Endothelial cell of umbilical vein (primary cell): ENCODE measurements around the gene RGS8. TPM values are rescaled to one million over a fixed set of nuclear protein-coding genes. Genes with fewer than 3 reads are reported as not detected.

Source experiments
- BruUV-seq: library from RNA; stranded (reverse); fragments of 400-500 nt; replicated peaks from 2 replicates; lab custom pipeline; 2021; lab: Mats Ljungman, UMichigan
- CTCF ChIA-PET: fragments of 300-600, 350-600 bp; sonication (Branson Sonifier 250); formaldehyde crosslinking; loops from one replicate; lab custom pipeline; 2021; ENCODE audit warnings: antibody characterized with exemption, inconsistent platforms; lab: Charles Lee
- POLR2A ChIA-PET: fragments of 300-600, 350-600 bp; sonication (Branson Sonifier 250); formaldehyde crosslinking; loops from one replicate; lab custom pipeline; 2021; ENCODE audit warnings: antibody characterized with exemption, inconsistent platforms; lab: Charles Lee
- DNase-seq: peaks from one replicate; pipeline ENCODE4 v3.0.0-alpha.2; 2011; ENCODE audit warnings: low read depth, low spot score
- FAIRE-seq: peaks from 2 replicates; lab custom pipeline; 2011; peaks lifted over from hg19 to GRCh38; lab: Jason Lieb, UNC
- H2AFZ ChIP-seq: 2 replicates; pipeline ENCODE4 v1.6.0; 2012; ENCODE audit warnings: low read depth, low read length, control low read depth, inconsistent platforms
- H3K27ac ChIP-seq: 2 replicates; pipeline ENCODE4 v1.5.1; 2011; ENCODE audit warnings: low read depth, mild to moderate bottlenecking, control low read depth, low read length, moderate library complexity; ENCODE audit not compliant: insufficient read depth
- H3K27me3 ChIP-seq, 2 experiments: 2 replicates each; pipeline versions ENCODE4 v1.6.0 to v1.6.1; 2011; ENCODE audit warnings: low read length in 2 of 2, mixed read lengths in 1 of 2; ENCODE audit not compliant: control insufficient read depth in 2 of 2, insufficient read depth in 2 of 2
- H3K36me3 ChIP-seq, 2 experiments: 2 replicates in 1 of 2; 3 replicates in 1 of 2; pipeline ENCODE4 v1.5.1; 2011; ENCODE audit warnings: low read length in 2 of 2, mild to moderate bottlenecking in 1 of 2, moderate library complexity in 1 of 2; ENCODE audit not compliant: control insufficient read depth in 2 of 2, insufficient read depth in 2 of 2; ENCODE audit errors: extremely low read depth in 1 of 2
- H3K4me1 ChIP-seq: 3 replicates; pipeline ENCODE4 v1.5.1; 2011; ENCODE audit warnings: mild to moderate bottlenecking, low read length; ENCODE audit not compliant: control insufficient read depth, insufficient read depth; ENCODE audit errors: extremely low read depth
- H3K4me2 ChIP-seq: 2 replicates; pipeline ENCODE4 v1.6.1; 2011; ENCODE audit warnings: low read length, control low read depth, mixed read lengths; ENCODE audit not compliant: insufficient read depth
- H3K4me3 ChIP-seq, 3 experiments: fragments of 200-600 bp in 1 of 3; sonication (generic), shearing (Covaris generic) in 1 of 3; replicated peaks in 1 of 3; 2 replicates each; pipeline ENCODE4 v1.5.1; 2011 to 2016; ENCODE audit warnings: control low read depth in 3 of 3, low read length in 3 of 3, mild to moderate bottlenecking in 2 of 3, inconsistent platforms in 1 of 3, low read depth in 1 of 3, moderate library complexity in 1 of 3; ENCODE audit not compliant: insufficient read depth in 1 of 3
- H3K79me2 ChIP-seq: 2 replicates; pipeline ENCODE4 v1.6.0; 2012; ENCODE audit warnings: low read length, inconsistent platforms; ENCODE audit not compliant: control insufficient read depth, insufficient read depth
- H3K9ac ChIP-seq: replicated peaks from 2 replicates; pipeline ENCODE3; 2011; ENCODE audit warnings: low read length, control low read depth; ENCODE audit not compliant: insufficient read depth; ENCODE audit errors: extremely low read depth
- H3K9me1 ChIP-seq: replicated peaks from 3 replicates; pipeline ENCODE4 v1.6.0; 2011; ENCODE audit warnings: mild to moderate bottlenecking, low read length; ENCODE audit not compliant: control insufficient read depth, insufficient read depth; ENCODE audit errors: extremely low read depth
- H3K9me3 ChIP-seq: replicated peaks from 2 replicates; pipeline ENCODE4 v1.5.1; 2012; ENCODE audit warnings: low read length, inconsistent platforms; ENCODE audit not compliant: control insufficient read depth, insufficient read depth
- H4K20me1 ChIP-seq: replicated peaks from 2 replicates; pipeline ENCODE3; 2011; ENCODE audit warnings: mild to moderate bottlenecking, low read length; ENCODE audit not compliant: control insufficient read depth, insufficient read depth; ENCODE audit errors: extremely low read depth
- EZH2 ChIP-seq: IDR thresholded peaks from 2 replicates; pipeline ENCODE4 v1.6.1; 2012; ENCODE audit warnings: borderline replicate concordance, low read depth, mild to moderate bottlenecking, moderate library complexity, low read length, inconsistent platforms; ENCODE audit not compliant: severe bottlenecking
- FOS ChIP-seq: IDR thresholded peaks from 2 replicates; pipeline ENCODE4 v1.6.1; 2011; ENCODE audit warnings: mild to moderate bottlenecking, low read length, moderate library complexity, borderline replicate concordance; ENCODE audit not compliant: insufficient read depth
- GATA2 ChIP-seq: IDR thresholded peaks from 2 replicates; pipeline ENCODE4 v1.7.0; 2011; ENCODE audit warnings: low read depth, mild to moderate bottlenecking, moderate library complexity, mixed read lengths, low read length; ENCODE audit not compliant: insufficient read length, insufficient read depth
- JUN ChIP-seq: IDR thresholded peaks from 2 replicates; pipeline ENCODE4 v1.6.1; 2011; ENCODE audit warnings: borderline replicate concordance, low read depth; ENCODE audit not compliant: insufficient read length, insufficient read depth
- MYC ChIP-seq: IDR thresholded peaks from one replicate; pipeline ENCODE4 v1.6.1; 2011; ENCODE audit warnings: mild to moderate bottlenecking, low read depth, low read length
- POLR2A ChIP-seq: IDR thresholded peaks from 2 replicates; pipeline ENCODE4 v1.6.1; 2012; ENCODE audit warnings: low read depth, mild to moderate bottlenecking, control low read depth, low read length
- POLR2AphosphoS5 ChIP-seq: IDR thresholded peaks from 2 replicates; pipeline ENCODE4 v1.6.1; 2012; ENCODE audit warnings: low read depth, mild to moderate bottlenecking, control low read depth, low read length, moderate library complexity; ENCODE audit not compliant: insufficient read depth
- dilution Hi-C: fragments of 300-500 bp; cut with MboI; formaldehyde crosslinking; loops from one replicate; pipeline ENCODE4 v1.15.0; 2019; ENCODE audit warnings: low sequenced_read_pairs; ENCODE audit not compliant: extremely low pct_ligation_motif_present
- intact Hi-C: fragments of 100-400 bp; cut with micrococcal nuclease; formaldehyde crosslinking; loops from one replicate; pipeline ENCODE4 v1.10.0; 2022
- polyA plus RNA-seq, 4 experiments: library from polyadenylated mRNA; depleted of rRNA in 3 of 4; stranded (reverse) in 3 of 4; unstranded in 1 of 4; fragments of >200 nt; gene quantifications; 2 replicates each; pipeline versions ENCODE4 v1.2.1 to v1.2.3, GENCODE V29; 2011 to 2012; ENCODE audit warnings: missing spikeins in 1 of 4
- total RNA-seq: library from RNA; stranded (reverse); gene quantifications from 2 replicates; pipeline ENCODE4 v1.2.3, GENCODE V29; 2021
- TF ChIP-seq, protein P1 (sequence below), 2 donors: IDR thresholded peaks; 1 replicate in 1 of 2; 2 replicates in 1 of 2; pipeline ENCODE4 v1.5.1; 2011; ENCODE audit warnings: low read length in 2 of 2, mild to moderate bottlenecking in 2 of 2, moderate library complexity in 2 of 2, control low read depth in 1 of 2, inconsistent platforms in 1 of 2, low read depth in 1 of 2; ENCODE audit not compliant: insufficient read depth in 1 of 2; ENCODE audit errors: extremely low read depth in 1 of 2
- TF ChIP-seq, protein P2 (sequence below): IDR thresholded peaks from 2 replicates; pipeline ENCODE4 v1.6.1; 2011; ENCODE audit not compliant: insufficient read depth, insufficient read length

RGS8 gene
- total and polyA plus RNA-seq, 2 donors (not counting 3 experiments of a cell fraction or from before 2014, with no cell fraction given) = not detected

DNA sequence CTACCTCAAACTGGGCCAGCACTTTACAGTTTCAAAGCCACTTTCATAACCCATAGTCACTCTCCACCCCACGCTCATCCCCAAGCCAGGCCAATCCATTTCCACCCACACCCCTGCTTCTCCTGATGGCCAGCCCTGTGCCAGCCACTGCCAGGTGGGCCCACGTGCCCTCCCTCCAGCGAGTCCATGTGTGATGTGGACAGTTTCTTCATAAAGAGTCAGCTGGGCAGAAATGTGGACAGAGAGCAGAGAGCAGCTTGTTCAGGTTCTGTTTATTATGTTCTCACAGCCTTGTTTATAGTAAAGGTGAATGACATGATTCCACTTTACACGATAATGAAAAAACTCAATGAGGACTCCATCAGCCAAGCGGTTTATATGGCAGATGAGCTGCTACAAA is 42.8 kb downstream of the RGS8 start:
- H3K4me3 ChIP-seq = no peak overlapping the region
- H3K27me3 ChIP-seq = no peaks in the 10 kb centered on the region
- H3K4me2 ChIP-seq = no peak overlapping the region
- CTCF ChIA-PET = no interaction called here
- TF ChIP-seq FOS (no peak), MYC (no peak), POLR2A (no peak), GATA2 (no peak), EZH2 (no peak), JUN (no peak), POLR2AphosphoS5 (no peak)
- TF ChIP-seq, protein P1, sequence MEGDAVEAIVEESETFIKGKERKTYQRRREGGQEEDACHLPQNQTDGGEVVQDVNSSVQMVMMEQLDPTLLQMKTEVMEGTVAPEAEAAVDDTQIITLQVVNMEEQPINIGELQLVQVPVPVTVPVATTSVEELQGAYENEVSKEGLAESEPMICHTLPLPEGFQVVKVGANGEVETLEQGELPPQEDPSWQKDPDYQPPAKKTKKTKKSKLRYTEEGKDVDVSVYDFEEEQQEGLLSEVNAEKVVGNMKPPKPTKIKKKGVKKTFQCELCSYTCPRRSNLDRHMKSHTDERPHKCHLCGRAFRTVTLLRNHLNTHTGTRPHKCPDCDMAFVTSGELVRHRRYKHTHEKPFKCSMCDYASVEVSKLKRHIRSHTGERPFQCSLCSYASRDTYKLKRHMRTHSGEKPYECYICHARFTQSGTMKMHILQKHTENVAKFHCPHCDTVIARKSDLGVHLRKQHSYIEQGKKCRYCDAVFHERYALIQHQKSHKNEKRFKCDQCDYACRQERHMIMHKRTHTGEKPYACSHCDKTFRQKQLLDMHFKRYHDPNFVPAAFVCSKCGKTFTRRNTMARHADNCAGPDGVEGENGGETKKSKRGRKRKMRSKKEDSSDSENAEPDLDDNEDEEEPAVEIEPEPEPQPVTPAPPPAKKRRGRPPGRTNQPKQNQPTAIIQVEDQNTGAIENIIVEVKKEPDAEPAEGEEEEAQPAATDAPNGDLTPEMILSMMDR (IDR thresholded peaks at IDR 0.05; ENCODE audit: extremely low read depth in 1 of 2, insufficient read depth in 1 of 2, low read depth in 1 of 2, low read length in 2 of 2) = no peak
- TF ChIP-seq, protein P2, sequence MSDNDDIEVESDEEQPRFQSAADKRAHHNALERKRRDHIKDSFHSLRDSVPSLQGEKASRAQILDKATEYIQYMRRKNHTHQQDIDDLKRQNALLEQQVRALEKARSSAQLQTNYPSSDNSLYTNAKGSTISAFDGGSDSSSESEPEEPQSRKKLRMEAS = no peak
- H3K27ac ChIP-seq = no peak overlapping the region
- no peaks in the 10 kb centered on the region for H3K9me3 ChIP-seq
- DNase-seq (no peak), FAIRE-seq (no peak)
- intact Hi-C loops = no loop called here
- no peak overlapping the region for H2AFZ ChIP-seq
- dilution Hi-C loops = no loop called here
- no peaks in the 10 kb centered on the region for H3K79me2 ChIP-seq
- H3K36me3 ChIP-seq = no peaks in the 10 kb centered on the region
- POLR2A ChIA-PET = no interaction called here
- no peaks in the 10 kb centered on the region for H3K9me1 ChIP-seq
- H3K4me1 ChIP-seq = no peaks in the 10 kb centered on the region
- H3K9ac ChIP-seq = no peak overlapping the region
- no TSS peak for BruUV-seq
- H4K20me1 ChIP-seq = no peaks in the 10 kb centered on the region
